Keratinocyte (primary cell): ENCODE measurements around the gene LRRC8D. TPM values are rescaled to one million over a fixed set of nuclear protein-coding genes. Genes with fewer than 3 reads are reported as not detected.

Experiments used
- DNase-seq: peaks from one replicate; pipeline ENCODE4 v3.0.0-alpha.2; 2011; ENCODE audit warnings: low read depth, missing footprints, low spot score
- FAIRE-seq: peaks from 2 replicates; lab custom pipeline; 2011; peaks lifted over from hg19 to GRCh38; lab: Jason Lieb, UNC
- H2AFZ ChIP-seq: 2 replicates; pipeline ENCODE4 v1.6.0; 2012; ENCODE audit warnings: low read length, control low read depth, inconsistent platforms; ENCODE audit not compliant: control insufficient read depth
- H3K27ac ChIP-seq: 2 replicates; pipeline ENCODE4 v1.5.1; 2011; ENCODE audit warnings: low read length; ENCODE audit not compliant: control insufficient read depth, insufficient read depth
- H3K27me3 ChIP-seq: 3 replicates; pipeline ENCODE4 v1.6.0; 2011; ENCODE audit warnings: low read length; ENCODE audit not compliant: control insufficient read depth, insufficient read depth; ENCODE audit errors: extremely low read depth
- H3K36me3 ChIP-seq, 2 experiments: 2 replicates in 1 of 2; 3 replicates in 1 of 2; pipeline ENCODE4 v1.5.1; 2011; ENCODE audit warnings: low read length in 2 of 2, mild to moderate bottlenecking in 1 of 2; ENCODE audit not compliant: control insufficient read depth in 2 of 2, insufficient read depth in 2 of 2; ENCODE audit errors: extremely low read depth in 1 of 2
- H3K4me1 ChIP-seq: 3 replicates; pipeline ENCODE4 v1.5.1; 2011; ENCODE audit warnings: low read length; ENCODE audit not compliant: control insufficient read depth, insufficient read depth; ENCODE audit errors: extremely low read depth
- H3K4me2 ChIP-seq: 3 replicates; pipeline ENCODE4 v1.6.0; 2011; ENCODE audit warnings: low read depth, low read length; ENCODE audit not compliant: control insufficient read depth, insufficient read depth; ENCODE audit errors: extremely low read depth
- H3K4me3 ChIP-seq, 3 experiments: fragments of 200-600 bp in 1 of 3; sonication (generic) in 1 of 3; 2 replicates in 2 of 3; 3 replicates in 1 of 3; pipeline ENCODE4 v1.5.1; 2011 to 2016; ENCODE audit warnings: low read length in 3 of 3, mild to moderate bottlenecking in 3 of 3, control low read depth in 2 of 3, inconsistent platforms in 1 of 3, low read depth in 1 of 3, mixed read lengths in 1 of 3, mixed run types in 1 of 3, moderate library complexity in 1 of 3; ENCODE audit not compliant: control insufficient read depth in 2 of 3, insufficient read depth in 2 of 3; ENCODE audit errors: extremely low read depth in 1 of 3
- H3K79me2 ChIP-seq: 2 replicates; pipeline ENCODE4 v1.6.0; 2012; ENCODE audit warnings: low read length; ENCODE audit not compliant: control insufficient read depth, insufficient read depth
- H3K9ac ChIP-seq: 3 replicates; pipeline ENCODE4 v1.6.0; 2011; ENCODE audit warnings: low read length; ENCODE audit not compliant: control insufficient read depth, insufficient read depth; ENCODE audit errors: extremely low read depth
- H3K9me1 ChIP-seq: 3 replicates; pipeline ENCODE4 v1.6.0; 2011; ENCODE audit warnings: low read length; ENCODE audit not compliant: control insufficient read depth, insufficient read depth; ENCODE audit errors: extremely low read depth
- H3K9me3 ChIP-seq: 2 replicates; pipeline ENCODE4 v1.5.1; 2012; ENCODE audit warnings: low read depth, low read length; ENCODE audit not compliant: control insufficient read depth
- H4K20me1 ChIP-seq: 3 replicates; pipeline ENCODE4 v1.6.0; 2011; ENCODE audit warnings: low read length; ENCODE audit not compliant: control insufficient read depth, insufficient read depth; ENCODE audit errors: extremely low read depth
- CTCF ChIP-seq, 3 experiments: IDR thresholded peaks in 1 of 3; conservative IDR thresholded peaks in 1 of 3; optimal IDR thresholded peaks in 1 of 3; 2 replicates in 2 of 3; 3 replicates in 1 of 3; pipeline versions ENCODE3 to v1.5.1; 2011; ENCODE audit warnings: low read length in 3 of 3, mild to moderate bottlenecking in 3 of 3, moderate library complexity in 2 of 3, control low read depth in 1 of 3, inconsistent platforms in 1 of 3; ENCODE audit not compliant: insufficient read depth in 2 of 3; ENCODE audit errors: extremely low read depth in 1 of 3
- EZH2 ChIP-seq: IDR thresholded peaks from one replicate; pipeline ENCODE4 v1.6.1; 2012; ENCODE audit warnings: inconsistent platforms, mild to moderate bottlenecking, low read length, moderate library complexity
- dilution Hi-C: fragments of 300-500 bp; cut with MboI; formaldehyde crosslinking; loops from one replicate; pipeline ENCODE4 v1.7.0; 2020; ENCODE audit warnings: low sequenced_read_pairs; ENCODE audit not compliant: extremely low pct_ligation_motif_present
- polyA plus RNA-seq, 5 experiments: library from polyadenylated mRNA; depleted of rRNA in 3 of 5; stranded (reverse) in 3 of 5; stranded (forward) in 1 of 5; unstranded in 1 of 5; fragments of >200 nt; gene quantifications; 1 replicate in 1 of 5; 2 replicates in 3 of 5; 3 replicates in 1 of 5; pipeline versions ENCODE4 v1.2.1 to v1.2.3, GENCODE V29; 2011 to 2012; ENCODE audit warnings: missing spikeins in 2 of 5, low read depth in 1 of 5, low replicate concordance in 1 of 5

Gene LRRC8D
- polyA plus RNA-seq, 1 donor (not counting 4 experiments of a cell fraction or from before 2014, with no cell fraction given), result 54.7 TPM

GRCh38 chr1:89855413-89856123 lies 34.7 kb downstream of the LRRC8D start:
- Histone ChIP-seq H3K9me1 (no peaks in the 10 kb centered on the region), H3K9me3 (no peaks in the 10 kb centered on the region), H3K27me3 (no peaks in the 10 kb centered on the region), H3K4me1 (peaks cover 19% of the 10 kb centered on the region), H3K27ac (peak overlapping the region; percentile 86), H4K20me1 (no peaks in the 10 kb centered on the region), H3K4me2 (peak overlapping the region; percentile 65), H2AFZ (peak overlapping the region; percentile 41), H3K9ac (peak overlapping the region; percentile 56), H3K79me2 (peaks cover 26% of the 10 kb centered on the region), H3K4me3 (peak overlapping the region in 2 of 3 experiments; percentile 48 to 55), H3K36me3 (peaks cover 0 to 3% of the 10 kb centered on the region in 2 experiments)
- DNase-seq, result peak; percentile 17
- FAIRE-seq, result peak; percentile 86
- dilution Hi-C loops, result no loop called here
- no peak for TF ChIP-seq EZH2
- TF ChIP-seq CTCF (optimal IDR thresholded peaks at IDR 0.05 in 1 of 3, IDR thresholded peaks at IDR 0.05 in 1 of 3, conservative IDR thresholded peaks at IDR 0.05 in 1 of 3; ENCODE audit: extremely low read depth in 1 of 3, insufficient read depth in 2 of 3, low read length in 3 of 3), result no peak

GRCh38 chr1:89863165-89863830 lies 42.5 kb downstream of the LRRC8D start:
- DNase-seq (no peak), FAIRE-seq (no peak)
- no peaks in the 10 kb centered on the region for H3K9me1 ChIP-seq
- no peak overlapping the region for H3K4me3 ChIP-seq
- no peak overlapping the region for H3K4me2 ChIP-seq
- H2AFZ ChIP-seq, result no peak overlapping the region
- H3K27me3 ChIP-seq, result no peaks in the 10 kb centered on the region
- H3K36me3 ChIP-seq, result peaks cover 0 to 2% of the 10 kb centered on the region in 2 experiments
- H3K4me1 ChIP-seq, result peaks cover 21% of the 10 kb centered on the region
- no peaks in the 10 kb centered on the region for H4K20me1 ChIP-seq
- H3K9ac ChIP-seq, result no peak overlapping the region
- dilution Hi-C loops, result no loop called here
- H3K9me3 ChIP-seq, result no peaks in the 10 kb centered on the region
- peaks cover 9% of the 10 kb centered on the region for H3K79me2 ChIP-seq
- no peak for TF ChIP-seq EZH2
- no peak for TF ChIP-seq CTCF (optimal IDR thresholded peaks at IDR 0.05 in 1 of 3, IDR thresholded peaks at IDR 0.05 in 1 of 3, conservative IDR thresholded peaks at IDR 0.05 in 1 of 3; ENCODE audit: extremely low read depth in 1 of 3, insufficient read depth in 2 of 3, low read length in 3 of 3)
- H3K27ac ChIP-seq, result no peak overlapping the region
